GM19351 (cell line): ENCODE results near the gene KRTAP5-3.
A peak's percentile ranks its signal among the peaks of the same experiment; 100 is the strongest.

Experiments
- ATAC-seq: cut with Tn5 transposase; IDR thresholded peaks from one replicate; pipeline ENCODE4 v1.9.1; 2021; ENCODE audit warnings: mild to moderate bottlenecking, moderate library complexity; ENCODE audit not compliant: unreplicated experiment

KRTAP5-3 gene

GRCh38 chr11:1643146-1643690 lies 35.0 kb upstream of the KRTAP5-3 start:
- no peak for ATAC-seq

GRCh38 chr11:1642288-1643145 lies 34.3 kb upstream of the KRTAP5-3 start:
- ATAC-seq = no peak

- no peak for ATAC-seq
Measured at GRCh38 chr11:1641096-1641495, 32.8 kb upstream of the KRTAP5-3 start.

GRCh38 chr11:1640076-1640946 lies 32.0 kb upstream of the KRTAP5-3 start:
- ATAC-seq = no peak

- ATAC-seq = no peak
Measured at GRCh38 chr11:1639666-1640065, 31.4 kb upstream of the KRTAP5-3 start.

- ATAC-seq = no peak
Measured at GRCh38 chr11:1639102-1639620, 30.9 kb upstream of the KRTAP5-3 start.

- no peak for ATAC-seq
Measured at GRCh38 chr11:1638344-1638743, 30.1 kb upstream of the KRTAP5-3 start.

GRCh38 chr11:1637628-1638027 lies 29.4 kb upstream of the KRTAP5-3 start:
- ATAC-seq = no peak

GRCh38 chr11:1636291-1636950 lies 28.2 kb upstream of the KRTAP5-3 start:
- no peak for ATAC-seq

GRCh38 chr11:1633864-1634263 lies 25.6 kb upstream of the KRTAP5-3 start:
- no peak for ATAC-seq

- ATAC-seq = no peak
Measured at GRCh38 chr11:1632053-1632714, 23.9 kb upstream of the KRTAP5-3 start.

GRCh38 chr11:1631066-1631568 lies 22.9 kb upstream of the KRTAP5-3 start:
- ATAC-seq = no peak

- ATAC-seq = no peak
Measured at GRCh38 chr11:1630271-1630670, 22.0 kb upstream of the KRTAP5-3 start.

- ATAC-seq = no peak
Measured at GRCh38 chr11:1629326-1630185, 21.3 kb upstream of the KRTAP5-3 start, which contains the start of gene KRTAP5-5. Gene KRTAP5-5, plus strand, starts transcription at chr11:1629775. Its CDS starts 66 bp downstream, at chr11:1629841.

- peak; percentile 62 for ATAC-seq
Measured at GRCh38 chr11:1628506-1629325, 20.5 kb upstream of the KRTAP5-3 start.

- ATAC-seq = no peak
Measured at GRCh38 chr11:1625541-1625940, 17.3 kb upstream of the KRTAP5-3 start.

GRCh38 chr11:1624621-1625020 lies 16.4 kb upstream of the KRTAP5-3 start:
- ATAC-seq = no peak

GRCh38 chr11:1623716-1624115 lies 15.5 kb upstream of the KRTAP5-3 start:
- ATAC-seq = no peak
